Gastroesophageal sphincter (tissue), 3 donors: ENCODE measurements around the gene PRSS16.

Source experiments
- EP300 ChIP-seq: sonication (generic); formaldehyde crosslinking; IDR thresholded peaks from one replicate; pipeline ENCODE4 v1.6.1; 2017; ENCODE audit warnings: antibody characterized with exemption, mild to moderate bottlenecking
- TF ChIP-seq, protein P1 (sequence below), 4 experiments: fragments of 200-600 bp in 2 of 4; fragments of 450-650 bp in 2 of 4; sonication (generic) in 1 of 4; IDR thresholded peaks; one replicate each; pipeline ENCODE4 v1.5.1; 2017 to 2019; ENCODE audit warnings: antibody characterized with exemption in 4 of 4, mild to moderate bottlenecking in 2 of 4, moderate library complexity in 2 of 4

DNA sequence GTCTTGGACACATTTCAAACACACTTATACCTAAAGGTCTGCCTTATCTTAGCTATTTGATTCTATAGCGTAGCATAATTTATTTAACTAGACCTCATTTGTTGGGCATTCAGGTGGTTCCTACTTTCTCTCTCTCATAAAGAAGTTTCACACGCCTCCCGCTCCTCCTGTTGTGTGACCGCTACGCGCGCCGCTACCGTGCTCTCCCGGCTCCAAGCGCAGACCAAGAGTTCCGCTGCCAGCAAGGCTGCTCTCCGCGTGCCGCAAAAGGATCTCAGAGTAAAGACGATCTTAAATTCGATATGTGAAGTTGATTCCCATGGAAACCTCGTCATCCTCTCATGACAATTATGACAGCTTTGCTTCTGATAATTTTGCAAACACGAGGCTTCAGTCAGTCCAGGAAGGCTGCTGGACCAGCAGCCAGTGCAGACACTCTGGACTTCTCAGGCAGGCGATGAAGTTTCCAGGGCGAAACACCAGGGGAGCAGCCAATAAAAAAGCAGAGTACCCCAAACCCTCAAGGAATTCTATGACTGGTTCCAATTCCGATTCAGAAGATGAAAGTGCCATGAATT is 20.4 kb downstream of the PRSS16 start:
- TF ChIP-seq, protein P1, sequence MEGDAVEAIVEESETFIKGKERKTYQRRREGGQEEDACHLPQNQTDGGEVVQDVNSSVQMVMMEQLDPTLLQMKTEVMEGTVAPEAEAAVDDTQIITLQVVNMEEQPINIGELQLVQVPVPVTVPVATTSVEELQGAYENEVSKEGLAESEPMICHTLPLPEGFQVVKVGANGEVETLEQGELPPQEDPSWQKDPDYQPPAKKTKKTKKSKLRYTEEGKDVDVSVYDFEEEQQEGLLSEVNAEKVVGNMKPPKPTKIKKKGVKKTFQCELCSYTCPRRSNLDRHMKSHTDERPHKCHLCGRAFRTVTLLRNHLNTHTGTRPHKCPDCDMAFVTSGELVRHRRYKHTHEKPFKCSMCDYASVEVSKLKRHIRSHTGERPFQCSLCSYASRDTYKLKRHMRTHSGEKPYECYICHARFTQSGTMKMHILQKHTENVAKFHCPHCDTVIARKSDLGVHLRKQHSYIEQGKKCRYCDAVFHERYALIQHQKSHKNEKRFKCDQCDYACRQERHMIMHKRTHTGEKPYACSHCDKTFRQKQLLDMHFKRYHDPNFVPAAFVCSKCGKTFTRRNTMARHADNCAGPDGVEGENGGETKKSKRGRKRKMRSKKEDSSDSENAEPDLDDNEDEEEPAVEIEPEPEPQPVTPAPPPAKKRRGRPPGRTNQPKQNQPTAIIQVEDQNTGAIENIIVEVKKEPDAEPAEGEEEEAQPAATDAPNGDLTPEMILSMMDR (IDR thresholded peaks at IDR 0.05), result no peak
- no peak for TF ChIP-seq EP300
